HL-60 (cell line): Measurements from ENCODE around the gene KIF1B.

Experiments used
- CTCF ChIP-seq: IDR thresholded peaks from one replicate; pipeline ENCODE4 v1.5.1; 2011; ENCODE audit warnings: low read length, control low read depth, inconsistent platforms; ENCODE audit not compliant: insufficient read depth
- POLR2AphosphoS5 ChIP-seq: IDR thresholded peaks from 2 replicates; pipeline ENCODE4 v1.6.1; 2012; ENCODE audit warnings: low read depth

GRCh38 chr1:10380594-10381275 lies 170.4 kb downstream of the KIF1B start:
- TF ChIP-seq CTCF = no peak
- no peak for TF ChIP-seq POLR2AphosphoS5
